ENCODE results near the gene TMCC1. TPM values are rescaled to one million over a fixed set of nuclear protein-coding genes. Genes with fewer than 3 reads are reported as not detected.
A peak's percentile ranks its signal among the peaks of the same experiment; 100 is the strongest.

Gene TMCC1
- polyA plus RNA-seq, 1 of the 3 experiments (the other 2 are of a cell fraction), result 7.2 TPM

- TF ChIP-seq NFIC (IDR thresholded peaks at IDR 0.05; ENCODE audit: borderline replicate concordance) (no peak), CTCF (IDR thresholded peaks at IDR 0.05) (no peak), FOXM1 (IDR thresholded peaks at IDR 0.05; ENCODE audit: low read depth) (no peak)
These were observed 271.2 kb downstream of the TMCC1 start (continued) for GRCh38 chr3:129622226-129622874.

GRCh38 chr3:129621626-129622225 lies 271.8 kb downstream of the TMCC1 start:
- CTCF ChIA-PET, result interaction anchor here (1.2 kb wide), 1 partner anchor 320 kb away, joined by 3 read pairs; no protein-coding TSS in a partner anchor
- Histone ChIP-seq H3F3A (replicated peaks; ENCODE audit: insufficient read depth) (no peaks in the 10 kb centered on the region), H3K4me2 (no peak overlapping the region), H2AFZ (ENCODE audit: low read depth) (no peak overlapping the region), H3K79me2 (ENCODE audit: insufficient read depth) (no peaks in the 10 kb centered on the region), H3K4me3 (ENCODE audit: low read depth in 2 of 2, low read length in 1 of 2) (no peak overlapping the region), H3K9ac (no peak overlapping the region), H4K20me1 (ENCODE audit: insufficient read depth) (no peaks in the 10 kb centered on the region), H3K9me2 (no peaks in the 10 kb centered on the region), H3K27me3 (ENCODE audit: insufficient read depth) (no peaks in the 10 kb centered on the region), H3K4me1 (ENCODE audit: control insufficient read depth in 1 of 2, insufficient read depth in 2 of 2, low read depth in 1 of 2, low read length in 1 of 2) (no peaks in the 10 kb centered on the region; a peak in 1 of 4 replicates), H3K9me3 (no peaks in the 10 kb centered on the region), H3K27ac (ENCODE audit: low read depth in 2 of 2, low read length in 1 of 2) (no peak overlapping the region), H3K36me3 (replicated peaks in 1 of 2; ENCODE audit: control insufficient read depth in 1 of 2, insufficient read depth in 2 of 2, low read length in 1 of 2) (no peaks in the 10 kb centered on the region)
- DNase-seq, result peak; percentile 61
- WGBS (ENCODE audit: low lambda C conversion rate), result 84% methylated on average over 14 of the region's 14 CpGs
- TF ChIP-seq YY1 (IDR thresholded peaks at IDR 0.05; ENCODE audit: low read depth), result no peak
- TF ChIP-seq FOXJ3 (CRISPR knock-in tag; IDR thresholded peaks at IDR 0.05), result no peak
- TF ChIP-seq CHD2 (IDR thresholded peaks at IDR 0.05; ENCODE audit: low read length, partially characterized antibody), result no peak
- no peak for TF ChIP-seq ELF1 (IDR thresholded peaks at IDR 0.05)
- TF ChIP-seq GATA2 (CRISPR knock-in tag; IDR thresholded peaks at IDR 0.05), result no peak
- no peak for TF ChIP-seq TEAD4 (IDR thresholded peaks at IDR 0.05; ENCODE audit: borderline replicate concordance, insufficient read depth)
- TF ChIP-seq RAD21 (IDR thresholded peaks at IDR 0.05; ENCODE audit: low read length), result no peak
- TF ChIP-seq USF1 (IDR thresholded peaks at IDR 0.05; ENCODE audit: borderline replicate concordance, low read depth), result no peak
- no peak for TF ChIP-seq REST (IDR thresholded peaks at IDR 0.05; ENCODE audit: low read depth, low read length)
- no peak for TF ChIP-seq TCF12 (IDR thresholded peaks at IDR 0.05)
- no peak for TF ChIP-seq EP300 (IDR thresholded peaks at IDR 0.05; ENCODE audit: borderline replicate concordance in 1 of 2, low read depth in 1 of 2, low read length in 1 of 2)
- no peak for TF ChIP-seq RCOR1 (IDR thresholded peaks at IDR 0.05; ENCODE audit: low read length)
- no peak for TF ChIP-seq RXRA (IDR thresholded peaks at IDR 0.05; ENCODE audit: borderline replicate concordance, low read depth)
- POLR2A ChIA-PET, result no interaction called here
